ENCODE measurements around the gene CA11. TPM values are rescaled to one million over a fixed set of nuclear protein-coding genes. Genes with fewer than 3 reads are reported as not detected.

CA11 gene
- total and polyA plus RNA-seq, 2 experiments from 2014 or later: 8.8 to 29.7 TPM

- no peak overlapping the region for H2AFZ ChIP-seq
- peak overlapping the region; percentile 99 for H3K27ac ChIP-seq (ENCODE audit: low read depth)
- no peaks in the 10 kb centered on the region for H3K9me2 ChIP-seq (ENCODE audit: insufficient read depth)
- no peaks in the 10 kb centered on the region; the same call in 1 of the 3 replicates for H3K9me3 Mint-ChIP-seq
- H4K20me1 ChIP-seq (replicated peaks; ENCODE audit: insufficient read depth): peaks cover 21% of the 10 kb centered on the region
- H3K36me3 Mint-ChIP-seq (ENCODE audit: low read depth): peaks cover 53% of the 10 kb centered on the region
- peaks cover 39% of the 10 kb centered on the region for H3K4me1 ChIP-seq (ENCODE audit: insufficient read depth)
- peaks cover 40% of the 10 kb centered on the region for H3K79me2 ChIP-seq (replicated peaks; ENCODE audit: insufficient read depth)
- peaks cover 50% of the 10 kb centered on the region for H3K4me1 Mint-ChIP-seq
- no peaks in the 10 kb centered on the region for H3K27me3 ChIP-seq (ENCODE audit: insufficient read depth)
- peaks cover 32% of the 10 kb centered on the region for H3K36me3 ChIP-seq (ENCODE audit: insufficient read depth)
- H3K27me3 Mint-ChIP-seq (ENCODE audit: insufficient read depth, low read depth, poor library complexity): peaks cover 43% of the 10 kb centered on the region
- peaks cover 52% of the 10 kb centered on the region for H3F3A ChIP-seq (replicated peaks; ENCODE audit: low read depth)
- peak overlapping the region; percentile 99 for H3K4me2 ChIP-seq
- peak overlapping the region; percentile 61 for H3K4me3 Mint-ChIP-seq
- TF ChIP-seq CREB1 (CRISPR knock-in tag; IDR thresholded peaks at IDR 0.05; ENCODE audit: low read depth) (peak; percentile 57; the same call in 1 of the 2 replicates), EZH2 (IDR thresholded peaks at IDR 0.05; ENCODE audit: low read depth, unreplicated experiment) (no peak), ZNF331 (CRISPR knock-in tag; IDR thresholded peaks at IDR 0.05; ENCODE audit: low read depth) (no peak)
- H3K27ac Mint-ChIP-seq: peak overlapping the region; percentile 98
- ATAC-seq (no peak; the same call in 2 of the 3 replicates), DNase-seq (ENCODE audit: low spot score) (no peak)
- peak overlapping the region; percentile 49 for H3K4me3 ChIP-seq
Observed at GRCh38 chr19:48615231-48616040, 30.6 kb downstream of the CA11 start.

GRCh38 chr19:48614436-48615230, 31.4 kb downstream of the CA11 start, which contains the start of gene FAM83E:
Gene FAM83E (minus strand): TSS chr19:48615076. CDS start chr19:48613372, 1,704 bp downstream.
- peak within 1 kb of the TSS; percentile 99 for H3K4me2 ChIP-seq
- no peaks in the 10 kb centered on the region for H3K27me3 ChIP-seq (ENCODE audit: insufficient read depth)
- peak within 1 kb of the TSS; percentile 99 for H3K27ac ChIP-seq (ENCODE audit: low read depth)
- no peak for TF ChIP-seq CREB1 (CRISPR knock-in tag; IDR thresholded peaks at IDR 0.05; ENCODE audit: low read depth)
- TF ChIP-seq, protein P1, sequence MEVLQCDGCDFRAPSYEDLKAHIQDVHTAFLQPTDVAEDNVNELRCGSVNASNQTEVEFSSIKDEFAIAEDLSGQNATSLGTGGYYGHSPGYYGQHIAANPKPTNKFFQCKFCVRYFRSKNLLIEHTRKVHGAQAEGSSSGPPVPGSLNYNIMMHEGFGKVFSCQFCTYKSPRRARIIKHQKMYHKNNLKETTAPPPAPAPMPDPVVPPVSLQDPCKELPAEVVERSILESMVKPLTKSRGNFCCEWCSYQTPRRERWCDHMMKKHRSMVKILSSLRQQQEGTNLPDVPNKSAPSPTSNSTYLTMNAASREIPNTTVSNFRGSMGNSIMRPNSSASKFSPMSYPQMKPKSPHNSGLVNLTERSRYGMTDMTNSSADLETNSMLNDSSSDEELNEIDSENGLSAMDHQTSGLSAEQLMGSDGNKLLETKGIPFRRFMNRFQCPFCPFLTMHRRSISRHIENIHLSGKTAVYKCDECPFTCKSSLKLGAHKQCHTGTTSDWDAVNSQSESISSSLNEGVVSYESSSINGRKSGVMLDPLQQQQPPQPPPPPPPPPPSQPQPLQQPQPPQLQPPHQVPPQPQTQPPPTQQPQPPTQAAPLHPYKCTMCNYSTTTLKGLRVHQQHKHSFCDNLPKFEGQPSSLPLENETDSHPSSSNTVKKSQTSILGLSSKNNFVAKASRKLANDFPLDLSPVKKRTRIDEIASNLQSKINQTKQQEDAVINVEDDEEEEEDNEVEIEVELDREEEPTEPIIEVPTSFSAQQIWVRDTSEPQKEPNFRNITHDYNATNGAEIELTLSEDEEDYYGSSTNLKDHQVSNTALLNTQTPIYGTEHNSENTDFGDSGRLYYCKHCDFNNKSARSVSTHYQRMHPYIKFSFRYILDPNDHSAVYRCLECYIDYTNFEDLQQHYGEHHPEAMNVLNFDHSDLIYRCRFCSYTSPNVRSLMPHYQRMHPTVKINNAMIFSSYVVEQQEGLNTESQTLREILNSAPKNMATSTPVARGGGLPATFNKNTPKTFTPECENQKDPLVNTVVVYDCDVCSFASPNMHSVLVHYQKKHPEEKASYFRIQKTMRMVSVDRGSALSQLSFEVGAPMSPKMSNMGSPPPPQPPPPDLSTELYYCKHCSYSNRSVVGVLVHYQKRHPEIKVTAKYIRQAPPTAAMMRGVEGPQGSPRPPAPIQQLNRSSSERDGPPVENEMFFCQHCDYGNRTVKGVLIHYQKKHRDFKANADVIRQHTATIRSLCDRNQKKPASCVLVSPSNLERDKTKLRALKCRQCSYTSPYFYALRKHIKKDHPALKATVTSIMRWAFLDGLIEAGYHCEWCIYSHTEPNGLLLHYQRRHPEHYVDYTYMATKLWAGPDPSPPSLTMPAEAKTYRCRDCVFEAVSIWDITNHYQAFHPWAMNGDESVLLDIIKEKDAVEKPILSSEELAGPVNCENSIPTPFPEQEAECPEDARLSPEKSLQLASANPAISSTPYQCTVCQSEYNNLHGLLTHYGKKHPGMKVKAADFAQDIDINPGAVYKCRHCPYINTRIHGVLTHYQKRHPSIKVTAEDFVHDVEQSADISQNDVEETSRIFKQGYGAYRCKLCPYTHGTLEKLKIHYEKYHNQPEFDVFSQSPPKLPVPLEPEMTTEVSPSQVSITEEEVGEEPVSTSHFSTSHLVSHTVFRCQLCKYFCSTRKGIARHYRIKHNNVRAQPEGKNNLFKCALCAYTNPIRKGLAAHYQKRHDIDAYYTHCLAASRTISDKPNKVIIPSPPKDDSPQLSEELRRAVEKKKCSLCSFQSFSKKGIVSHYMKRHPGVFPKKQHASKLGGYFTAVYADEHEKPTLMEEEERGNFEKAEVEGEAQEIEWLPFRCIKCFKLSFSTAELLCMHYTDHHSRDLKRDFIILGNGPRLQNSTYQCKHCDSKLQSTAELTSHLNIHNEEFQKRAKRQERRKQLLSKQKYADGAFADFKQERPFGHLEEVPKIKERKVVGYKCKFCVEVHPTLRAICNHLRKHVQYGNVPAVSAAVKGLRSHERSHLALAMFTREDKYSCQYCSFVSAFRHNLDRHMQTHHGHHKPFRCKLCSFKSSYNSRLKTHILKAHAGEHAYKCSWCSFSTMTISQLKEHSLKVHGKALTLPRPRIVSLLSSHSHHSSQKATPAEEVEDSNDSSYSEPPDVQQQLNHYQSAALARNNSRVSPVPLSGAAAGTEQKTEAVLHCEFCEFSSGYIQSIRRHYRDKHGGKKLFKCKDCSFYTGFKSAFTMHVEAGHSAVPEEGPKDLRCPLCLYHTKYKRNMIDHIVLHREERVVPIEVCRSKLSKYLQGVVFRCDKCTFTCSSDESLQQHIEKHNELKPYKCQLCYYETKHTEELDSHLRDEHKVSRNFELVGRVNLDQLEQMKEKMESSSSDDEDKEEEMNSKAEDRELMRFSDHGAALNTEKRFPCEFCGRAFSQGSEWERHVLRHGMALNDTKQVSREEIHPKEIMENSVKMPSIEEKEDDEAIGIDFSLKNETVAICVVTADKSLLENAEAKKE (CRISPR knock-in tag; IDR thresholded peaks at IDR 0.05): no peak
- TF ChIP-seq, protein P2, sequence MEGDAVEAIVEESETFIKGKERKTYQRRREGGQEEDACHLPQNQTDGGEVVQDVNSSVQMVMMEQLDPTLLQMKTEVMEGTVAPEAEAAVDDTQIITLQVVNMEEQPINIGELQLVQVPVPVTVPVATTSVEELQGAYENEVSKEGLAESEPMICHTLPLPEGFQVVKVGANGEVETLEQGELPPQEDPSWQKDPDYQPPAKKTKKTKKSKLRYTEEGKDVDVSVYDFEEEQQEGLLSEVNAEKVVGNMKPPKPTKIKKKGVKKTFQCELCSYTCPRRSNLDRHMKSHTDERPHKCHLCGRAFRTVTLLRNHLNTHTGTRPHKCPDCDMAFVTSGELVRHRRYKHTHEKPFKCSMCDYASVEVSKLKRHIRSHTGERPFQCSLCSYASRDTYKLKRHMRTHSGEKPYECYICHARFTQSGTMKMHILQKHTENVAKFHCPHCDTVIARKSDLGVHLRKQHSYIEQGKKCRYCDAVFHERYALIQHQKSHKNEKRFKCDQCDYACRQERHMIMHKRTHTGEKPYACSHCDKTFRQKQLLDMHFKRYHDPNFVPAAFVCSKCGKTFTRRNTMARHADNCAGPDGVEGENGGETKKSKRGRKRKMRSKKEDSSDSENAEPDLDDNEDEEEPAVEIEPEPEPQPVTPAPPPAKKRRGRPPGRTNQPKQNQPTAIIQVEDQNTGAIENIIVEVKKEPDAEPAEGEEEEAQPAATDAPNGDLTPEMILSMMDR (conservative IDR thresholded peaks at IDR 0.05; ENCODE audit: low read depth in 2 of 2): peak in 1 of 2 experiments; percentile 14; a peak in 1 of 4 replicates
- no peak for TF ChIP-seq EZH2 (IDR thresholded peaks at IDR 0.05; ENCODE audit: low read depth, unreplicated experiment)
- TF ChIP-seq POLR2AphosphoS5 (IDR thresholded peaks at IDR 0.05; ENCODE audit: low read depth): peak; percentile 68
- no peaks in the 10 kb centered on the region; the same call in 1 of the 3 replicates for H3K9me3 Mint-ChIP-seq
- peaks cover 21% of the 10 kb centered on the region for H4K20me1 ChIP-seq (replicated peaks; ENCODE audit: insufficient read depth)
- no peaks in the 10 kb centered on the region for H3K9me2 ChIP-seq (ENCODE audit: insufficient read depth)
- peaks cover 39% of the 10 kb centered on the region for H3K4me1 ChIP-seq (ENCODE audit: insufficient read depth)
- peak within 1 kb of the TSS; percentile 61 for H3K4me3 Mint-ChIP-seq
- peaks cover 53% of the 10 kb centered on the region for H3K36me3 Mint-ChIP-seq (ENCODE audit: low read depth)
- H3F3A ChIP-seq (replicated peaks; ENCODE audit: low read depth): peaks cover 47% of the 10 kb centered on the region
- peak within 1 kb of the TSS; percentile 98 for H3K27ac Mint-ChIP-seq
- ATAC-seq (peak; percentile 29), DNase-seq (ENCODE audit: low spot score) (peak; percentile 93)
- H2AFZ ChIP-seq: no peak within 1 kb of the TSS
- peaks cover 43% of the 10 kb centered on the region for H3K27me3 Mint-ChIP-seq (ENCODE audit: insufficient read depth, low read depth, poor library complexity)
- peaks cover 32% of the 10 kb centered on the region for H3K36me3 ChIP-seq (ENCODE audit: insufficient read depth)
- H3K79me2 ChIP-seq (replicated peaks; ENCODE audit: insufficient read depth): peaks cover 33% of the 10 kb centered on the region
- peak within 1 kb of the TSS; percentile 49 for H3K4me3 ChIP-seq
- peaks cover 44% of the 10 kb centered on the region for H3K4me1 Mint-ChIP-seq

All from GM23338 (cell line).